Measurements from ENCODE around the gene UBE2H. TPM values are rescaled to one million over a fixed set of nuclear protein-coding genes. Genes with fewer than 3 reads are reported as not detected.
"Not testable (repeated sequence)": the region's sequence is repeated elsewhere in the genome, so short reads cannot be mapped to it uniquely, and the experiment has no call there.

The UBE2H gene
- total RNA-seq, 1 experiment from 2014 or later = 115 TPM

DNA sequence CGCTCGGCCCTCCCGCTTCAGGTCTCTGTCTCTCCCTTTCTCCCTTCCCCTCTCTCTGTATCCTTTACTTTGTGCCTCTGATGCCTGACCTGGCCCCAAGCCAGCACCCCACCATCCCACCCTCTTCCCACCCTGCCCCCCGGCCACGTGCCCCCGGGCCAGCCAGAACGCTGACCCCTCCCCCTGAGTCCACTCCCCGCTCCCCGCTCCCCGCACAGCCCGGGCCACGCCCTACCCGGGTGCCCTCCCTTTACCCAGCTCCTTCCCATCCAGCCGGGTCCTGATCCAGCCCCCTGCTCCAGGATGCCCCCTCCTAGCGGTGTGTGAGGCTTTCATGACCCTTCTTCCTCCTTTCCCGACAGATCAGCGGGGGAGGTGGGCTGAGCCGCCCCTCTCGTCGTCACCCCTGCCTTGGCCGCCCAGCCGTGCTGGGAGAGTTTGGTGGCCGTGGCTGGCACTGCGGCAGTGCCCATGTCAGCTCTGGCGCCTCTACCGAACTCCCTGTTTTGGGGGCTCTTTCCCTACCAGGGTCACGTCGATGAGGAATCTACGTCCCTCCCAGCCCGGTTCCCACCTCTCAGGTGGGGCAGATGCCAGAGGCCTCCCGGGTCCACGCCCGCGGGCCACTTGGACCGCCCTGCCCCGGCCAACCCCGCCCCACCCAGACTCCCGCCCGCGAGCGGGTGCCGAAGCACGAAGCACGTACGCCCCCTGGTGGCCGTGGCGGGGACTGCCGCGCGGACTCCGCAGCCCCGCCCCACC, 127.4 kb downstream of the UBE2H start:
- intact Hi-C loops (cut with micrococcal nuclease; ENCODE audit: unreplicated experiment) = loop anchor here (1.0 to 5.0 kb wide), 2 partner anchors 122 to 161 kb away; no protein-coding TSS in a partner anchor
- peak; percentile 95 for DNase-seq
- peaks cover 57% of the 10 kb centered on the region for H3K36me3 Mint-ChIP-seq (ENCODE audit: insufficient read depth, unreplicated experiment)
- CTCF ChIA-PET = interaction anchor here (0.6 to 2.8 kb wide), 8 partner anchors 92 to 293 kb away, joined by 3 to 19 read pairs (median 8); no protein-coding TSS in a partner anchor
- BruUV-seq (replicated peaks) = no TSS peak
- TF ChIP-seq, protein P1, sequence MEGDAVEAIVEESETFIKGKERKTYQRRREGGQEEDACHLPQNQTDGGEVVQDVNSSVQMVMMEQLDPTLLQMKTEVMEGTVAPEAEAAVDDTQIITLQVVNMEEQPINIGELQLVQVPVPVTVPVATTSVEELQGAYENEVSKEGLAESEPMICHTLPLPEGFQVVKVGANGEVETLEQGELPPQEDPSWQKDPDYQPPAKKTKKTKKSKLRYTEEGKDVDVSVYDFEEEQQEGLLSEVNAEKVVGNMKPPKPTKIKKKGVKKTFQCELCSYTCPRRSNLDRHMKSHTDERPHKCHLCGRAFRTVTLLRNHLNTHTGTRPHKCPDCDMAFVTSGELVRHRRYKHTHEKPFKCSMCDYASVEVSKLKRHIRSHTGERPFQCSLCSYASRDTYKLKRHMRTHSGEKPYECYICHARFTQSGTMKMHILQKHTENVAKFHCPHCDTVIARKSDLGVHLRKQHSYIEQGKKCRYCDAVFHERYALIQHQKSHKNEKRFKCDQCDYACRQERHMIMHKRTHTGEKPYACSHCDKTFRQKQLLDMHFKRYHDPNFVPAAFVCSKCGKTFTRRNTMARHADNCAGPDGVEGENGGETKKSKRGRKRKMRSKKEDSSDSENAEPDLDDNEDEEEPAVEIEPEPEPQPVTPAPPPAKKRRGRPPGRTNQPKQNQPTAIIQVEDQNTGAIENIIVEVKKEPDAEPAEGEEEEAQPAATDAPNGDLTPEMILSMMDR (IDR thresholded peaks at IDR 0.05; ENCODE audit: unreplicated experiment) = peak; percentile 95
- H3K4me3 Mint-ChIP-seq (ENCODE audit: low read depth, unreplicated experiment) = peak overlapping the region; percentile 92
- peaks cover 10% of the 10 kb centered on the region for H3K4me1 Mint-ChIP-seq (ENCODE audit: low read depth, unreplicated experiment)
- H3K9me3 Mint-ChIP-seq (ENCODE audit: low read depth, unreplicated experiment) = no peaks in the 10 kb centered on the region
- no peaks in the 10 kb centered on the region for H3K27me3 Mint-ChIP-seq (ENCODE audit: unreplicated experiment)
- H3K27ac Mint-ChIP-seq (ENCODE audit: unreplicated experiment) = peak overlapping the region; percentile 87

GRCh38 chr7:129824291-129825208, 128.2 kb downstream of the UBE2H start:
- TF ChIP-seq, protein P1 (IDR thresholded peaks at IDR 0.05; ENCODE audit: unreplicated experiment) = peak; percentile 34
- H3K27me3 Mint-ChIP-seq (ENCODE audit: unreplicated experiment) = no peaks in the 10 kb centered on the region
- DNase-seq = peak; percentile 84
- H3K36me3 Mint-ChIP-seq (ENCODE audit: insufficient read depth, unreplicated experiment) = peaks cover 49% of the 10 kb centered on the region
- intact Hi-C loops (cut with micrococcal nuclease; ENCODE audit: unreplicated experiment) = loop anchor here (1.0 to 5.0 kb wide), 2 partner anchors 123 to 160 kb away; no protein-coding TSS in a partner anchor
- CTCF ChIA-PET = interaction anchor here (0.6 to 2.8 kb wide), 7 partner anchors 92 to 212 kb away, joined by 3 to 19 read pairs (median 9); no protein-coding TSS in a partner anchor
- no peaks in the 10 kb centered on the region for H3K9me3 Mint-ChIP-seq (ENCODE audit: low read depth, unreplicated experiment)
- H3K4me1 Mint-ChIP-seq (ENCODE audit: low read depth, unreplicated experiment) = peaks cover 2% of the 10 kb centered on the region
- H3K27ac Mint-ChIP-seq (ENCODE audit: unreplicated experiment) = peak overlapping the region; percentile 87
- peak overlapping the region; percentile 92 for H3K4me3 Mint-ChIP-seq (ENCODE audit: low read depth, unreplicated experiment)
- BruUV-seq (replicated peaks) = no TSS peak

DNA sequence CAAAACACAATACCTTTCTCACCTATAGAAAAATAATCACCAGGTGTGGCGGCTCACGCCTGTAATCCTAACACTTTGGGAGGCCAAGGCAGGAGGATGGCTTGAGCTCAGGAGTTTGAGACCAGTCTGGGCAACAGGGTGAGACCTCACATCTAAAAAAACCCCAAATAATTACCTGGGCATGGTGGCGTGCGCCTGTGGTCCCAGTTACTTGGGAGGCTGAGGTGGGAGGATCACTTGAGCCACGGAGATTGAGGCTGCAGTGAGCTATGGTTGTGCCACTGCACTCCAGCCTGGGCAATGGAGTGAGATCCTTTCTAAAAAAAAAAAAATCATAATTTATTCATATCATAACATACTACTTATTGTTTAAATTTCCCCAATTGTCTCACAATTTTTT, 129.6 kb downstream of the UBE2H start:
- H3K4me3 Mint-ChIP-seq (ENCODE audit: low read depth, unreplicated experiment); H3K4me1 Mint-ChIP-seq (ENCODE audit: low read depth, unreplicated experiment); H3K27me3 Mint-ChIP-seq (ENCODE audit: unreplicated experiment); CTCF ChIA-PET; BruUV-seq (replicated peaks); H3K27ac Mint-ChIP-seq (ENCODE audit: unreplicated experiment); intact Hi-C loops (cut with micrococcal nuclease; ENCODE audit: unreplicated experiment); H3K9me3 Mint-ChIP-seq (ENCODE audit: low read depth, unreplicated experiment); DNase-seq: not testable (repeated sequence)
- peaks cover 36% of the 10 kb centered on the region for H3K36me3 Mint-ChIP-seq (ENCODE audit: insufficient read depth, unreplicated experiment)

- TF ChIP-seq, protein P1 (IDR thresholded peaks at IDR 0.05; ENCODE audit: unreplicated experiment) = no peak
- Mint-ChIP-seq H3K36me3 (ENCODE audit: insufficient read depth, unreplicated experiment) (peaks cover 20% of the 10 kb centered on the region), H3K4me3 (ENCODE audit: low read depth, unreplicated experiment) (no peak overlapping the region), H3K27me3 (ENCODE audit: unreplicated experiment) (no peaks in the 10 kb centered on the region), H3K9me3 (ENCODE audit: low read depth, unreplicated experiment) (peaks cover 7% of the 10 kb centered on the region), H3K4me1 (ENCODE audit: low read depth, unreplicated experiment) (no peaks in the 10 kb centered on the region), H3K27ac (ENCODE audit: unreplicated experiment) (no peak overlapping the region)
- no peak for DNase-seq
- CTCF ChIA-PET = no interaction called here
- intact Hi-C loops (cut with micrococcal nuclease; ENCODE audit: unreplicated experiment) = no loop called here
- BruUV-seq (replicated peaks) = no TSS peak
Observed at GRCh38 chr7:129821476-129821875, 131.3 kb downstream of the UBE2H start.
